HG02798 (cell line): ENCODE data around the gene MKKS.
"Not testable (repeated sequence)": the region's sequence is repeated elsewhere in the genome, so short reads cannot be mapped to it uniquely, and the experiment has no call there.

ENCODE experiments used
- ATAC-seq: cut with Tn5 transposase; IDR thresholded peaks from one replicate; pipeline ENCODE4 v1.9.1; 2021; ENCODE audit warnings: mild to moderate bottlenecking; ENCODE audit not compliant: unreplicated experiment, poor library complexity

The MKKS gene

DNA sequence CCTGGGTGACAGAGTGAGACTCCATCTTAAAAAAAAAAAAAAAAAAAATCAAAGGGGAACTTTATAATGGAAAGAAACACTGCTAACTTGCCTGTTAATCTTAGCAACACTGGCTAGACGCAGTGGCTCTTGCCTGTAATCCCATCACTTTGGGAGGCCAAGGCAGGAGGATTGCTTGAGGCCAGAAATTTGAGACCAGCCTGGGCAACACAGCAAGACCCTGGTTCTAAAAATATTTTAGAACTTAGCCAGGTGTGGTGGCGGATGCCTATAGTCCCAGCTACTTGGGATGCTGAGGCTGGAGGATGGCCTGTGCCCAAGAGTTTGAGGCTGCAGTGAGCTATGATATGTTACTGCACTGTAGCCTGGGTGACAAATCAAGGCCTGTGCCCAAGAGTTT, 16.8 kb downstream of the MKKS start:
- not testable (repeated sequence) for ATAC-seq

DNA sequence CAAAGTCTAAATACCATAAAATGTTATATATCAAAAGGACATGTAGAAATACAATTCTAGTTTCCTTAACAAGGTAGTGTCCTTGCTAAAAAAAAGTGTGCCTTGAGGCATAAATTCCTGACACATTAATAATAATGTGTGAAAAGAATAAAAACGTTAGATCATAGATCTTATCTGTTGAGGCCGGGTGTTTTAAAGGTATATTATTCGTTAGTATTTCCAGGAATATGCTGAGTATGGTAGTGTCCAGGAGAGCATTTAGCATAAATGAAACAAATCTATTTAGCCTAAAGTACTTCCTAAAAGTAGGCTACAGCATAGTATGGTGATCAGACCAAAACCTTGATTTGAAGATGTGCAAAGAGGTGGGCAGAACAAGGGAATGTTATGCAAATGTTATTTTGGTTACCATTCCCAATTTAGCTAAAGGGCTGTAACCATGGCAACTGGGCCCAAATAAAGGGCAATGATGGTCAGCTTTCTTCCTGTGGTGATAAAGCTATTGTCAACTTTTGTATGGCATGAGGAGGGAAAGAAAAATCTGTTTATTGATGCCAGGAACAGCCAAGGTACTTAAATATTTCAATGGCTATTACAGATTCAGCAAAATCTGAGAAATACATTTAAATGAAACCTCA, 18.9 kb downstream of the MKKS start:
- ATAC-seq: no peak

DNA sequence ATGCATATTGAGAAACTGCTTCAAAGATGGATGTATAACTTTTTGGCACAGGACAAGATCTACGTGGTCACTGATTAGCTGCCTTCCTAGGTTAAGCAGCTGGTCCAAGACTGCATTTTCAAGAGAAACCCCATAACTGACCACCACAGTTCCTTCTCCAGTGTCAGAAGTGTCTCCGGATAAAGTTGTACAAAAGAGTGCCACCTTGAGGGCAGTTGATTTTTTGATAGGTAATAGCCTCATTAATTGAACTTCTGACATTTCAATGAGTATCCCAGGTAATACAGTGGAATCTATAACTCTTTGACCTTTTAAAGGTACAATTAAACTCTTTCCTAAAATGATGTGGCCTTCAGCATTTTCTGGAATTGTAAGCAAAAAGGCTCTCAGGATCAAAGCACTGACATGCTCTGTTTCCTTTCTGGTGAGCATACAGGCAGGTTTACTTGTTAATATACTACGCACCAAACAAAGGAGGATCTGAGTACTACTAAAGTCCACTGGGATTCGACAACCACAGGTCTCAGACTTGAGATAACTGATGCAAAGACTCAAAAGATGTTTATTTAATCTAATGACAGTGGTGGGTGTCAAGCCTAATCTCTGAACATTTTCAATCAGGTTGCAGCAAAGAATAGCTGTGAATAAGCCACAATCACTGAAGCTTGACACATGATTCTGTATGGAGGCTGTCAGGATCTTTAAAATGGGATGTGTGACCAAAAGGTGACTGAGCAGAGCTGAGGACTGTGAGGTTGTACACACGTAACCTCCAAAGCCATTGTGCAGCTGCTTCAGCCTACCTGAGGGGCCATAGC, 21.2 kb downstream of the MKKS start:
- ATAC-seq: no peak

DNA sequence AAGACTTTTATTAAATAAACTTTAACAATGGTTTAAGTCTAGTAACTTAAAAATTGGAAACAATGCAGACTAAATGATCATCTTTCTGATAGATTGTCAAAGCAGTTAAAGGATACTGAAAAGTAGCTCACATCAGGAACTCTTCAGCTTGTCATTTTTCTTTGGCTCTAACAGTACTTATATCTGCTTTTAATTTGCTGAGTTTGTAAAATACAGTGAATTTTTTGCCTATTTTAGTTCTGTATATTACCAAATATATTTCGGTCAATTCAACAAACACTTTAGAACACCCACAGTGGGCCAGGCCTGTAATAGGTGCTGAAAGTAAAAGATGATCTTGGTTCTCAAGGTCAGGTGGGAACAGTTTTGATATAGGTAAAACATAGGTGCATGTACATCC, 22.3 kb downstream of the MKKS start:
- no peak for ATAC-seq

DNA sequence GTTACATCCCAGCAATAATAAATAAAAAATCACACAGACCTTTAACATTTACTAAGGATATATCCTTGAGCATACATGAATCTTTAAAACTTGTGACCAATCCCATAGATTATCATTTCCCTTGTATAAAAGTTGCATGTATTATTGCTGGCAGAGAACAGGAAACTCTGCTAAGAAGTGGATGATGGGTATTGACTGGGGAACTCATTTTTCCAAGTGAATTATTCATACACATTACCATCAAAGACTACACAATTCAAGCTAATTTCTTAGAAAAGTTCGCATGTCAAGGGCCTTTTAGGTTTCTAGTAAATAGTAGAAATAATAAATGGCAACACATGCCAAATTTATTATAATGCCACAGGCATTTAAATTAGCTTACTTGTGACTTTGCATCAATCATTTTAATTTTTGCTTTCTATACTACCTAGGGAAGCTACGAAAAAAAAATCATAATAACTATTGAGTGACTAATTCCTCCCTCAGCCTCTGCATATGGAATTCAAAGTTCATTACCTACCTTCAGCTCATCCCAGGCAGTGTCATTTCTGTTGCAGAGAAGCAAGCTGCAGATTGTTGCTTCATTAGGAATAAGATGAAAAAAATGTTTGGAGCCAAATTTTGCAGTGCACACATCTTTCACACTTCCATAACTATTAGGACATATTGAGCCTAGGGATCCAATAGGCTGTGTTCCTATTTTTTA, 25.8 kb downstream of the MKKS start:
- no peak for ATAC-seq

DNA sequence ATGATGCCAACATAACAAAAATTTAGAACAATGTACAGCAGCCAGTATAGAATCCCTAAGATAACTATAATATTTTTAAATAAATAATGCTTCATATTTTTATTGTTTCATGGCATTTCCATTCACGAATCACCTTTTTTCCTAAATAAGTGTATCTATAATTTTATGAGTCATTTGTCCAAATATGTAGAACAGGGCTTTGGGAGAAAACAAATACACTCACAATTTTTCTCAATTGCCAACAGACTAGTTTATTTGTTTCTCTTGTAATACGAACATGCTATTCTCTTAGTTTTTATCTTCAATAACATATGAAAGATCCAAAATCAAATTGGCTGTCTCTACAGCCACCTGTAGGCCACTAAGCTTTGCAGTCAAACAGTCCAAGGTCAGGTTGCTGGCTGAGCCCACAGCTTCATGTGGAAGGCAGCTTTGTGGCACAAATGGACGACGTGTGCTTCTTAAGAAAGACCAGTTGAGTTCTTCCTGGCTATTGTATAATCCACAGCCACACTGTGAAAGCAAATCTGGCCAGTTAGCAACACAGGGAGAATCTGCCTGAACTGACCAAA, 29.0 kb downstream of the MKKS start:
- no peak for ATAC-seq

DNA sequence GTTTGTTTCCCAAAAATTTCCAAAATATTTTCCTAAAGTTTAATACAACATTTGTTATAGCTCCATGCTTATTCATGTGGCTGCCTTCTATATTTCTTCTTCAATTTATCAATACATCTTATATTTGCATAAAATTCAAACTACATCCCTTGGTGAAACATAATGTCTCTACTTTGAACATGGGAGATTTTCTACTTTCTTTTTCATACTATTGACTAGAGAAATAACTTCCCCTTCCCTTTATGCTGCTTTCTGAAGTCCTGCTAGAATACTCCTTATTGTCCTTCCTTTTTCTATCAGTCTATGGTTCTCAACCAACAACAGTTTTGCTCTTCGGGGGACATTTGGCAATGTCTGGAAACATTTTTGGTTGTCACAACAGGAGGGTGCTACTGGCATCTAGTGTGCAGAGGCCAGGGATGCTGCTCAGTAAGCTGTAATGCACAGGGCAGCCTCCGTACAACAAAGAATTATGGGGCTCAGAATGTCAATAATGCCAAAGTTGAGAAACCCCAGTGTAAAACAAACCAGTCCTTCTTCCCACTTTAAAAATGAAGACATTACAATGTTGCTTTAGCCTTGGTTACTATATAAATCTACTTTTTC, 29.9 kb downstream of the MKKS start:
- no peak for ATAC-seq

DNA sequence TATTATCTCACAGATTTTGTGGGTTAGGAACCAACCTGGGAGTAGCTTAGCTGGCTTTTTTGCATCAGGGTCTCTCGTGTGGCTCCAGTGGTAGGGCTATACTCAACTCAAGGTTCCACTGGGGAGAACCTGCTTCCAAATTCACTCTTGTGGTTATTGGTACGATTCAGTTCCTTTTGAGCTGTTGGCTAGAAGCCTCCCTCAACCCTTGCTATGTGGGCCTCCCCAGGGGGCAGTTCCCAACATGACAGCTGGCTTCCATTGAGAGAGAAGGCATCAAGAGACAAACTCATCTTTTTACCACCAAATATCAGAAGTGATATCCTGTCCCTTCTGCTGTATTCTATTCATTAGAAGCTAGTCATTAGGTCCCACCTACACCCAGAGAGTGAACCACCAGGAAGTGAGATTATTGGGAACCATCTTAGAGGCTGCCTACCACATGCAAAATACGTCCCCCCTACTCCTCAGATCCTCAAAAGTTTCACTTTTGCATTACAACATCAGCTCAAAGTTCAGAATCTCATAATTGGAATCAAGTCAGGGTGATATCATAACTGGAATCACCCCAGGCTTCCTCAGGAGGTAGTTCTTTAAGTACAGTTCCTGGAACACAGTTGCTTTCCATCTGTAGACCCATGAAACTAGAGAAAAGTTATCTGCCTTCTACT, 30.9 kb downstream of the MKKS start:
- peak; percentile 47 for ATAC-seq

DNA sequence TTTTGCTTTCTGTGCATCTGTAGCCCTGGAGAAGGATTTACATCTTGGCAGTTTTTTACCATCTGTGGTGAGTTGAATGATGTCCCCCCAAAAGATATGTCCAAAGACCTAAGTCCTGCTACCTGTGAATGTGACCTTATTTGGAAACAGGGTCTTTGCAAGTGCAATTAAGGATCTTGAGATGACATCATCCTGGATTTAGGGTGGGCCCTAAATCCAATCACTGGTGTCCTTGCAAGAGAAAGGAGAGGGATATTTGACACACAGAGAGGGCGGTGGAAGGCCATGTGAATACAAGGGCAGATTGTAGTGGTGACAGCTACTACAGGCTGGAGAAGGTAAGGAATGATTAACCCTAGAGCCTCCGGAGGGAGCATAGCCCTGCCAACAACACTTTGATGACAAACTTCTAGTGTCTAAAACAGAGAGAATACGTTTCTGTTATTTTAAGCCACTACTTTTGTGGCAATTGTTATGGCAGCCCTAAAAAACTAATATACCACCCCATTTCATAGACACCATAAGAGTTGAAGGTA, 35.1 kb downstream of the MKKS start:
- ATAC-seq: no peak

DNA sequence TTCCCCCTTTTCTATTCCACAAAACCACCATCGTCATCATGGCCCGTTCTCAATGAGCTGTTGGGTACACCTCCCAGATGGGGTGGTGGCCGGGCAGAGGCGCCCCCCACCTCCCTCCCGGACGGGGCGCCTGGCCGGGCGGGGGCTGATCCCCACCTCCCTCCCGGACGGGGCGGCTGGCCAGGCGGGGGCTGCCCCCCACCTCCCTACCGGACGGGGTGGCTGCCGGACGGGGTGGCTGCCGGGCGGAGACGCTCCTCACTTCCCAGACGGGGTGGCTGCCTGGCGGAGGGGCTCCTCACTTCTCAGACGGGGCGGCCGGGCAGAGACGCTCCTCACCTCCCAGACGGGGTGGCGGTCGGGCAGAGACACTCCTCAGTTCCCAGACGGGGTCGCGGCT, 39.3 kb downstream of the MKKS start:
- not testable (repeated sequence) for ATAC-seq

DNA sequence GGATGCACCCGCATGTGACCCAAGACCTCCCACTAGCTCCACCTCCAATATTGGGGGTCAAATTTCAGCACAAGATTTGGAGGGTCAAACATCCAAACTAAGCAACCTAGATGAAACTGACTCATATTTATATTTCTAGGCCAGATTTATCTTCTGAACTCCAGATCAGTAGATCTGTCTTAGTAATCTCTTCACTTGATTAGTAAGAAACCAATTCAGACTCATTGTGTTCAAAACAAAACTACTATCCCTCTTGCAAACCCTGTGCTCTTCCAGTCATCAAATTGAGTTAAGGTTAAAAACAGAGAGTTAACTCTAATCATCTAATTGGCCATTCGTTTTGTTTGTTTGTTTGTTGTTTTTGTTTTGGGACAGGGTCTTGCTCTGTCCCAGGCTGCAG, 43.3 kb downstream of the MKKS start:
- no peak for ATAC-seq

DNA sequence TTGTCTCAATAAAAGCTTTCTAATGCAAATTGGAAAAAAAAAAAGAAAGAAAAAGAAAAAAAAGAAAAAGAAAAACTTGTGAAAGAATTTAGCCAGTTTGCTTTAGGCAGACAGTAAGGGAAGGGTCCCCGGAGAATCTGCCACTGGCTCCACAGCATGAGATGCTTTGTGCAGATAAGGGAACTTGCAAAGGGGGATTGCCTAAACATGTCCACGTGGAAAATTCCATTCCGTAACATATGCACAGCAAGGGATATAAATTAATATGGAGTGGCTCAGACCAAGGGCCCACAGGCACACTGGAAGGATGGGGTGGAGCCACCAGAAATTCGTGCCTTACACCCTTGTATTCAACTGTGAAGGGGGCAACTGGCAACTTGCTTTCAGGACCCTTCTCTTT, 45.4 kb downstream of the MKKS start:
- no peak for ATAC-seq

DNA sequence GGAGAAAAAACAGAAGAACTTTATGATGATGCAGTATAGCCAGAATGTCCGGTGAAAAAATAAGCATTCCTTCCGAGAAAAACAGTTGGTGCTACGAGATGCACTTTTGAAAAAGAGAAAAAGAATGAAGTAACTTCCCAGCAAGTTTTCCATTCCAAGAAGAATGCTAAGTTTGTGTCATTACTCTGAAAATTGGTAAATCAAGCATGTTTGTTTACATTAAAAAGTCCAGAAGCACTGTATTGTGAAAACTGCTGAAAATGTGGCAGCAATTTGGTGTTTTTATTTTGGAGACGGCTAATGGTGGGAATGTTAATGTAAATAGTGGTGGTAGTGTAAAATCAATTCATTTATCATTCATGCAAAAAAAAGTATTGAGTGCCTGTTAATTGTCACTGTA, 46.3 kb downstream of the MKKS start:
- ATAC-seq: no peak

DNA sequence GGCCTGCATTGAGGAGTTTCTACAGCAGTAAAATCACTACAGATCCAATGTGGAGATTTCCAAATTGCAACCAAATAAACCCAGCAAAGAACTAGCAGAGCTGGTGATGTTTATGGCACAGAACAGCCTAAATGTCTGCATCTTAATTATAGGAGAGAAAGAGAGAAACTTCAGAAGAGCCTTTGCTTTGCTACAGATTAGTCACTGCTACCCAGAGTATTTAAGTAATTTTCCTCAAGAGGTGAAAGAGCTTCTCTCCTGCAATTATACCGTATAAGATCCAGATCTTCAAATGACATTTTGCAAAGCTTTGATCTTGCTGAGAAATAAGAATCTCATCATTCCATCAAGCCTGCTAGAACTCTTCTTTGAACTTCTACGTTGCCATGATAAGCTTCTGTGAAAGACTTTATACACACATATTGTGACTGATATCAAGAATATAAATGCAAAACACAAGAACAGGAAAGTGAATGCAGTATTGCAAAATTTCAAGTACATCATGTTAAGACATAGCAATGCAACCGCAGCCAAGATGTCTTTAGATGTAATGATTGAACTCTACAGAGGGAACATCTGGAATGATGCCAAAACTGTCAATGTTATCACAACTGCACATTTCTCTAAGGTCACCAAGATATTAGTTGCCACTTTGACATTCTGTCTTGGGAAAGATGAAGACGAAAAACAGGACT, 48.0 kb downstream of the MKKS start:
- ATAC-seq: no peak

DNA sequence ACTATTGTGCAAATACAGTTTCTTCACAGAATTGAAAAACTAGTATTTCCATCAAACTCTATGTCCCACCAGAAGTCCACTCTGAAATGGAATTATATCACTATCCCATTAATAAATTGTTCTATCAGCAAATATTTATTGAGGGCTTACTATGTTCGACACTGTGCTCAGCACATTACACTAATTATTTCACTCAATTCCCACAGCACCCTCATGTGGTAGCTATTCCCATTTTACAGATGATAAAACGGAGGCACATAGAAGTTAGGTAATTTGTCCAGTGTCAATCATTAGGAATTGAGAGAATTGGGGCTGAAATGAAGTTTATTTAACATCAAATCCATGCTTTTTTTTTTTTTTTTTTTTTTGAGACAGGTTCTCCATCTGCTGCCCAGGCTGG, 52.5 kb downstream of the MKKS start:
- no peak for ATAC-seq

DNA sequence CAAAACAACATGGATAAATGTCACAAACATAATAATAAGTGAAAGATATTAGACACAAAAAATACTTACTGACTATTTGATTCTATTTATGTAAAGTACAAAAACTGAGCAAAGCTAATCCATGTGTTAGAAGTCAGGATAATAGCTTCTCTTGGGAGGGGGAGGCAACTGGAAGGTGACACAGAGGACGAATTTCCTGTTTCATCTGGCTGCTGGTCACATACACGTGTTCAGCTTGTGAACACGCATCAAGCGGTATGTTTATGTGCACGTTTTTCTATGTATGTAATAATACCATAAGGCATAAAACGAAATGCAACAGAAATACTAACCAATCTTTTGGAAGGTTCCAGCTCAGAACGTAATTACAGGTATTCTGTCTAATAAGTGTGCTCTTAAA, 54.3 kb downstream of the MKKS start:
- ATAC-seq: no peak

DNA sequence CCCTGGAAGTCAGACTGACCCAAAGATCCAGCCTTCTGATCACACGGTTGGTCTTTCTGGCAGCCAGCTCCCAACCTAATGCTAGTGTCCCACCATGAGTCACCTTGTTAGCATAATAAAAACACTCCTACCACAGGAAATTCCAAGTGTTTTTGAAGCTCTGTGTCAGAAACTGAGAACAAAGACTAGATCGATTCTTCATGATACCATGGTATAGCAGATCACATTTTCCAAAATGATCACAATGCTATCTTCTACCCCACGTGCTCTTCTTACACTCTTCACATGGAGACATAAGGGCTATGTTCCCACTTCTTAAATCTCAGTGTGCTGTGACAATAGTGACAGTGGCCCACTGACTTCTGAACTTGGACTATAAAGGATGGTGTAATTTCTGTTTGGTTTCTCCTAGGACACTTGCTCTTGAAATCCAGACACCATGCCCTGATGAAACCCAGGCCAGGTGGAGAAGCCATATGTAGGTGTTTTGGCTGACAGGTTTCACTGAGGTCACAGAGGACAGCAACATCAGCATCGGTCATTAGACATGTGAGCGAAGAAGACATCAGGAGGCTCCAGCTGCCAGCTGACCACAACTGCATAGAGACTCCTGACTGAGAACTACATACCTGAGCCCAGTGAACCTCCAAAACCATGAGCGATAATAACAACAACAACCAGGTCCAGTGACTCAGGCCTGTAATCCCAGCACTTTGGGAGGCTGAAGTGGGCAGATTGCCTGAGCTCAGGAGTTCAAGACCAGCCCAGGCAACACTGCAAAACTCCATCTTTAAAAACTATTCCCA, 57.5 kb downstream of the MKKS start:
- ATAC-seq: no peak

DNA sequence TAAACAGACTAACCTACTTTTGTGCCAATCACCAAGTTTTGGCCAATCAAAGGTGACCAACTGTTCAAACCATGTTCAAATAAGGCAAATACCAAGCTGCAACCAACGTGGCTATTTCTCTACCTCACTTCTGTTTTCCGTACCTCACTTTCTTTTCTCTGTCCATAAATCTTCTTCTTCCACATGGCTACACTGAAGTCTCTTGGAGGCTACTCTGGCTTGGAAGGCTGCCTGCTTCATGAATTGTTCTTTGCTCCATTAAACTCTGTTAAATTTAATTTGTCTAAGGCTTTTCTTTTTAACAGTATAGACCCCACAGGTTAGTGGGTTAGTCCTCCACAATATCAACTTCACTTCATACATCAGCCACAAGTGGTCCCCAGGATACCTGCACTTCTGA, 58.8 kb downstream of the MKKS start:
- ATAC-seq: no peak

DNA sequence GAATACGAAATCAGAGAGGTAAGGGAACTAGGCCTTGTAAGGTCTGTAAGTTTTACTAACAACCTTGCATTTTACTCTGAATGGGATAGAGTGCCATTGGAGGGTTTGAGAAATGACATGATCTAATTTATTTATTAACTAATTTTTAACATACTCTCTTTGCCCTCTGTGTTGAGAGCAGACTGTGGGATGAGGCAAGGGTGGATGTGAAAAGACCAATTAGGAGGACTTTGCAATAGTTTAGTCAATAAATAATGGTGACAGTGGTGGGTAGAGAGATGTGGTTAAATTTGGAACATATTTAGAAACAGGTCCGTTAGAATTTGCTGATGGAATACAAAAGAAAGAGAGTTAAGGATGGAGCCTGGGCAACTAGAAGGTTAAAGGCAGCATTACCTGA, 60.0 kb downstream of the MKKS start:
- ATAC-seq: no peak
